ENCODE measurements around the gene WDR70.

Gene WDR70

DNA sequence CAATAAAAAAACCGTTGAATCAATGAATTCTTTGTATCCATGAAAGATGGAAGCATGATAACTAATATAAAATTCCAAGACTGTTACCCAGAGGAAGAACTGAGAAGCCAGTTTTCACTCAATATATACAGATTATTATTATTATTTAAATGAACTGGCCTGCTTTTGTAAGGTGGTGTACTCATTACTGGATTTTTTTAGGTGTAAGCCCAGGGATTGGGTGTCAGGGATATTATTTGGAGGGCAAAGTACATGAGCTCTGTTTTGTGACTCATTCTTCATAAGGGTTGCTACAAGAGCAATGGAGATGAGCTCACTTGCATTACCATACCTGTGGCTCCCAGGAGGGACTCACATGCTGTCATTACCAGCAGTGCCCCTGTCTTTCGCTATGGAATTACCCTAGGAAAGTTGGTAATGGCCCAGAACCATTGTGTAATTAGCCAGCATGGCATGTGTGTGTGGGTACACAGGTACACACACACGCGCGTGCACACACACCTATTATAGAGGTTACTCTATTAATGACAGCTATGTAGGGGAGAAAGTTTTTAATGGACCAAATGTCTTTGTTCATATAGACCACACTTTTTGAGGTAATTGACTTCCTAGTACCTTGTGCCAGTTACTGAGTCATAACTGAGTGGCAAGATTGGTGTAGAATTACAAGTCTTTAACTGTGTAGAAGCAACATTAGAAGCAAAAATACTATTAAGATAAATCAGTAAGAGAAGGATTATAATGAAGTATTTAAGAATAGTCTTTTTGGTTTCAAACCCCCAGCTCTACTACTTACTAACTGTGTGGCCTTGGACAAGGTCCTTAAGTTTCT is 317.3 kb downstream of the WDR70 start:
- TF ChIP-seq GLIS3 (CRISPR knock-in tag; IDR thresholded peaks at IDR 0.05) = no peak
- TF ChIP-seq SNAI2 (CRISPR knock-in tag; IDR thresholded peaks at IDR 0.05) = no peak
- TF ChIP-seq ISL1 (CRISPR knock-in tag; IDR thresholded peaks at IDR 0.05) = no peak
- TF ChIP-seq BACH2 (CRISPR knock-in tag; IDR thresholded peaks at IDR 0.05; ENCODE audit: borderline replicate concordance) = no peak
- no peak for TF ChIP-seq ARNTL (CRISPR knock-in tag; IDR thresholded peaks at IDR 0.05; ENCODE audit: borderline replicate concordance, low read depth)
- ATAC-seq = peak; percentile 93

DNA sequence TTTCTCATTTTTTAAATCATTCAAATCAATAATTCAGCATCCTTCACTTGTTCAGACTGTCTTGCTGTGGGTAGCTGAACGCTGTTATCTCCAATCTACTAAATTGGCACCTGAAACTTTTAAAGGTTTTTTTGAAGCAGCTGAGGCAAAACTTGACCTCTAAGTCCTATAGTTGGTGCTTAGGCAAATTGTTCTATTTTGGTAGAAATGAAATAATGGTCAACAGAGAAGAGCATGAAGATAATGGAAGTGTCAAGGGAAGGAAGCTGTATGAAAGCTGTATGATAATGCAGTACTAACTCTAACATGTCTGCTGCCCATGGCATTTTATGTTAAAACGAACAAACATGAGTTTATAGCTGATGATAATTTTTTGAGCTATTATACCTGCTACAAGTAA is 322.8 kb downstream of the WDR70 start:
- TF ChIP-seq GLIS3 (CRISPR knock-in tag; IDR thresholded peaks at IDR 0.05) (no peak), ZFP30 (CRISPR knock-in tag; IDR thresholded peaks at IDR 0.05) (no peak), ZFP3 (CRISPR knock-in tag; IDR thresholded peaks at IDR 0.05) (no peak), PPARA (CRISPR knock-in tag; IDR thresholded peaks at IDR 0.05; ENCODE audit: borderline replicate concordance) (no peak), TOX (CRISPR knock-in tag; IDR thresholded peaks at IDR 0.05; ENCODE audit: borderline replicate concordance) (no peak), TCF4 (CRISPR knock-in tag; IDR thresholded peaks at IDR 0.05; ENCODE audit: borderline replicate concordance) (no peak), ZNF8 (CRISPR knock-in tag; IDR thresholded peaks at IDR 0.05) (no peak), ZNF70 (CRISPR knock-in tag; IDR thresholded peaks at IDR 0.05) (no peak), CSDC2 (CRISPR knock-in tag; IDR thresholded peaks at IDR 0.05) (no peak)
- TF ChIP-seq, protein P1, sequence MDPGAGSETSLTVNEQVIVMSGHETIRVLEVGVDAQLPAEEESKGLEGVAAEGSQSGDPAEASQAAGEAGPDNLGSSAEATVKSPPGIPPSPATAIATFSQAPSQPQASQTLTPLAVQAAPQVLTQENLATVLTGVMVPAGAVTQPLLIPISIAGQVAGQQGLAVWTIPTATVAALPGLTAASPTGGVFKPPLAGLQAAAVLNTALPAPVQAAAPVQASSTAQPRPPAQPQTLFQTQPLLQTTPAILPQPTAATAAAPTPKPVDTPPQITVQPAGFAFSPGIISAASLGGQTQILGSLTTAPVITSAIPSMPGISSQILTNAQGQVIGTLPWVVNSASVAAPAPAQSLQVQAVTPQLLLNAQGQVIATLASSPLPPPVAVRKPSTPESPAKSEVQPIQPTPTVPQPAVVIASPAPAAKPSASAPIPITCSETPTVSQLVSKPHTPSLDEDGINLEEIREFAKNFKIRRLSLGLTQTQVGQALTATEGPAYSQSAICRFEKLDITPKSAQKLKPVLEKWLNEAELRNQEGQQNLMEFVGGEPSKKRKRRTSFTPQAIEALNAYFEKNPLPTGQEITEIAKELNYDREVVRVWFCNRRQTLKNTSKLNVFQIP (CRISPR knock-in tag; IDR thresholded peaks at IDR 0.05; ENCODE audit: borderline replicate concordance, low read depth) = no peak
- ATAC-seq = no peak

DNA sequence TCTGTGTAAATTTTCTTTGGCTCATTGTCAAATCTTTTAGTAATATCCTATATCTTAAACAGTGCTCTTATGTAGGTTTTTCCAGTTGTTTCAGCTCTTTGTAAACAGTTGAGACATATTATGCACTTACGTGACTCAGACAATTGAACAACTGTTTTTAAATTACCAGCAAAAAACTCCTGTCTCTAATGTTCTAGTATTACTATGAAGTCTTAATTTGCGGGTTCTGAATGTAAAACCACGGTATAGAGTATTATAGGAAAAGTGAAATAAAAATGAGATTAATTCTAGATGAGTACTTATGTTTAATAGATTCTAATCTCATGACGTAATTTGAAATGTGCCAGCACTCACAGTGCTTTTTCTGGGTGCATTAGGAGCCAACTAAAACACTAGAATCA is 324.7 kb downstream of the WDR70 start:
- TF ChIP-seq ISL1 (CRISPR knock-in tag; IDR thresholded peaks at IDR 0.05) (peak; percentile 55), ZNF70 (CRISPR knock-in tag; IDR thresholded peaks at IDR 0.05) (no peak), RARB (CRISPR knock-in tag; IDR thresholded peaks at IDR 0.05) (no peak), TCF4 (CRISPR knock-in tag; IDR thresholded peaks at IDR 0.05; ENCODE audit: borderline replicate concordance) (no peak), PPARA (CRISPR knock-in tag; IDR thresholded peaks at IDR 0.05; ENCODE audit: borderline replicate concordance) (no peak), TOX (CRISPR knock-in tag; IDR thresholded peaks at IDR 0.05; ENCODE audit: borderline replicate concordance) (no peak)
- TF ChIP-seq, protein P2, sequence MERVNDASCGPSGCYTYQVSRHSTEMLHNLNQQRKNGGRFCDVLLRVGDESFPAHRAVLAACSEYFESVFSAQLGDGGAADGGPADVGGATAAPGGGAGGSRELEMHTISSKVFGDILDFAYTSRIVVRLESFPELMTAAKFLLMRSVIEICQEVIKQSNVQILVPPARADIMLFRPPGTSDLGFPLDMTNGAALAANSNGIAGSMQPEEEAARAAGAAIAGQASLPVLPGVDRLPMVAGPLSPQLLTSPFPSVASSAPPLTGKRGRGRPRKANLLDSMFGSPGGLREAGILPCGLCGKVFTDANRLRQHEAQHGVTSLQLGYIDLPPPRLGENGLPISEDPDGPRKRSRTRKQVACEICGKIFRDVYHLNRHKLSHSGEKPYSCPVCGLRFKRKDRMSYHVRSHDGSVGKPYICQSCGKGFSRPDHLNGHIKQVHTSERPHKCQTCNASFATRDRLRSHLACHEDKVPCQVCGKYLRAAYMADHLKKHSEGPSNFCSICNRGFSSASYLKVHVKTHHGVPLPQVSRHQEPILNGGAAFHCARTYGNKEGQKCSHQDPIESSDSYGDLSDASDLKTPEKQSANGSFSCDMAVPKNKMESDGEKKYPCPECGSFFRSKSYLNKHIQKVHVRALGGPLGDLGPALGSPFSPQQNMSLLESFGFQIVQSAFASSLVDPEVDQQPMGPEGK (CRISPR knock-in tag; IDR thresholded peaks at IDR 0.05; ENCODE audit: borderline replicate concordance) = no peak
- TF ChIP-seq, protein P3, sequence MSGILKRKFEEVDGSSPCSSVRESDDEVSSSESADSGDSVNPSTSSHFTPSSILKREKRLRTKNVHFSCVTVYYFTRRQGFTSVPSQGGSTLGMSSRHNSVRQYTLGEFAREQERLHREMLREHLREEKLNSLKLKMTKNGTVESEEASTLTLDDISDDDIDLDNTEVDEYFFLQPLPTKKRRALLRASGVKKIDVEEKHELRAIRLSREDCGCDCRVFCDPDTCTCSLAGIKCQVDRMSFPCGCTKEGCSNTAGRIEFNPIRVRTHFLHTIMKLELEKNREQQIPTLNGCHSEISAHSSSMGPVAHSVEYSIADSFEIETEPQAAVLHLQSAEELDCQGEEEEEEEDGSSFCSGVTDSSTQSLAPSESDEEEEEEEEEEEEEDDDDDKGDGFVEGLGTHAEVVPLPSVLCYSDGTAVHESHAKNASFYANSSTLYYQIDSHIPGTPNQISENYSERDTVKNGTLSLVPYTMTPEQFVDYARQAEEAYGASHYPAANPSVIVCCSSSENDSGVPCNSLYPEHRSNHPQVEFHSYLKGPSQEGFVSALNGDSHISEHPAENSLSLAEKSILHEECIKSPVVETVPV (CRISPR knock-in tag; IDR thresholded peaks at IDR 0.05) = no peak
- TF ChIP-seq, protein P4, sequence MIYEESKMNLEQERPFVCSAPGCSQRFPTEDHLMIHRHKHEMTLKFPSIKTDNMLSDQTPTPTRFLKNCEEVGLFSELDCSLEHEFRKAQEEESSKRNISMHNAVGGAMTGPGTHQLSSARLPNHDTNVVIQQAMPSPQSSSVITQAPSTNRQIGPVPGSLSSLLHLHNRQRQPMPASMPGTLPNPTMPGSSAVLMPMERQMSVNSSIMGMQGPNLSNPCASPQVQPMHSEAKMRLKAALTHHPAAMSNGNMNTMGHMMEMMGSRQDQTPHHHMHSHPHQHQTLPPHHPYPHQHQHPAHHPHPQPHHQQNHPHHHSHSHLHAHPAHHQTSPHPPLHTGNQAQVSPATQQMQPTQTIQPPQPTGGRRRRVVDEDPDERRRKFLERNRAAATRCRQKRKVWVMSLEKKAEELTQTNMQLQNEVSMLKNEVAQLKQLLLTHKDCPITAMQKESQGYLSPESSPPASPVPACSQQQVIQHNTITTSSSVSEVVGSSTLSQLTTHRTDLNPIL (CRISPR knock-in tag; IDR thresholded peaks at IDR 0.05; ENCODE audit: low read depth) = no peak

DNA sequence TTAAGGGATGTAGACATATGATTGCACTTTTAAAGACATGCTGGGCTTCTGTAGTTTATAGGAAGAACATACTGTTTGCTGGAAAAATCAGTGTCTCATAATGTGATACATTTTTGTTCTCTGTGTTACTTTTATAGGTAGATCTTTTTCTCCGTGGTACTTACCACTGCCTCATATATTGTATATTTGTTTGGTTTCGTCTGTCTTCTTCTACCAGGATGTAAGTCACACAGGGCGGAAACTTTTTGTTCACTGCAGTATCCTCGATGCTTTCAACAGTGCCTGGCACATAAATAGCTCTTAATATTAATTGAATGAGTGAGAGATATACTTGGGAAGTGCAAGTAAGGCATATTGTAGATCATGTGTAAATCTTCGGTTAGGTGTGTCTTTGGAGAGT is 325.3 kb downstream of the WDR70 start:
- TF ChIP-seq ARNTL (CRISPR knock-in tag; IDR thresholded peaks at IDR 0.05; ENCODE audit: borderline replicate concordance, low read depth) (no peak), ESRRG (CRISPR knock-in tag; IDR thresholded peaks at IDR 0.05) (no peak), ZFP3 (CRISPR knock-in tag; IDR thresholded peaks at IDR 0.05) (no peak), ZC3H10 (CRISPR knock-in tag; IDR thresholded peaks at IDR 0.05) (no peak), RARB (CRISPR knock-in tag; IDR thresholded peaks at IDR 0.05) (no peak), BACH2 (CRISPR knock-in tag; IDR thresholded peaks at IDR 0.05; ENCODE audit: borderline replicate concordance) (no peak), TCF4 (CRISPR knock-in tag; IDR thresholded peaks at IDR 0.05; ENCODE audit: borderline replicate concordance) (no peak), SNAI2 (CRISPR knock-in tag; IDR thresholded peaks at IDR 0.05) (no peak), CSDC2 (CRISPR knock-in tag; IDR thresholded peaks at IDR 0.05) (no peak), TOX (CRISPR knock-in tag; IDR thresholded peaks at IDR 0.05; ENCODE audit: borderline replicate concordance) (no peak), OSR1 (CRISPR knock-in tag; IDR thresholded peaks at IDR 0.05) (no peak), ZNF70 (CRISPR knock-in tag; IDR thresholded peaks at IDR 0.05) (no peak), ZFP30 (CRISPR knock-in tag; IDR thresholded peaks at IDR 0.05) (no peak)
- TF ChIP-seq, protein P4 (CRISPR knock-in tag; IDR thresholded peaks at IDR 0.05; ENCODE audit: low read depth) = no peak
- TF ChIP-seq, protein P5, sequence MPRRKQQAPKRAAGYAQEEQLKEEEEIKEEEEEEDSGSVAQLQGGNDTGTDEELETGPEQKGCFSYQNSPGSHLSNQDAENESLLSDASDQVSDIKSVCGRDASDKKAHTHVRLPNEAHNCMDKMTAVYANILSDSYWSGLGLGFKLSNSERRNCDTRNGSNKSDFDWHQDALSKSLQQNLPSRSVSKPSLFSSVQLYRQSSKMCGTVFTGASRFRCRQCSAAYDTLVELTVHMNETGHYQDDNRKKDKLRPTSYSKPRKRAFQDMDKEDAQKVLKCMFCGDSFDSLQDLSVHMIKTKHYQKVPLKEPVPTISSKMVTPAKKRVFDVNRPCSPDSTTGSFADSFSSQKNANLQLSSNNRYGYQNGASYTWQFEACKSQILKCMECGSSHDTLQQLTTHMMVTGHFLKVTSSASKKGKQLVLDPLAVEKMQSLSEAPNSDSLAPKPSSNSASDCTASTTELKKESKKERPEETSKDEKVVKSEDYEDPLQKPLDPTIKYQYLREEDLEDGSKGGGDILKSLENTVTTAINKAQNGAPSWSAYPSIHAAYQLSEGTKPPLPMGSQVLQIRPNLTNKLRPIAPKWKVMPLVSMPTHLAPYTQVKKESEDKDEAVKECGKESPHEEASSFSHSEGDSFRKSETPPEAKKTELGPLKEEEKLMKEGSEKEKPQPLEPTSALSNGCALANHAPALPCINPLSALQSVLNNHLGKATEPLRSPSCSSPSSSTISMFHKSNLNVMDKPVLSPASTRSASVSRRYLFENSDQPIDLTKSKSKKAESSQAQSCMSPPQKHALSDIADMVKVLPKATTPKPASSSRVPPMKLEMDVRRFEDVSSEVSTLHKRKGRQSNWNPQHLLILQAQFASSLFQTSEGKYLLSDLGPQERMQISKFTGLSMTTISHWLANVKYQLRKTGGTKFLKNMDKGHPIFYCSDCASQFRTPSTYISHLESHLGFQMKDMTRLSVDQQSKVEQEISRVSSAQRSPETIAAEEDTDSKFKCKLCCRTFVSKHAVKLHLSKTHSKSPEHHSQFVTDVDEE (CRISPR knock-in tag; IDR thresholded peaks at IDR 0.05) = no peak
- no peak for ATAC-seq

More for the DNA sequence above, 324.7 kb downstream of the WDR70 start:
- no peak for ATAC-seq
